ENCODE data around the gene NHEJ1.
A peak's percentile ranks its signal among the peaks of the same experiment; 100 is the strongest.

NHEJ1 gene

DNA sequence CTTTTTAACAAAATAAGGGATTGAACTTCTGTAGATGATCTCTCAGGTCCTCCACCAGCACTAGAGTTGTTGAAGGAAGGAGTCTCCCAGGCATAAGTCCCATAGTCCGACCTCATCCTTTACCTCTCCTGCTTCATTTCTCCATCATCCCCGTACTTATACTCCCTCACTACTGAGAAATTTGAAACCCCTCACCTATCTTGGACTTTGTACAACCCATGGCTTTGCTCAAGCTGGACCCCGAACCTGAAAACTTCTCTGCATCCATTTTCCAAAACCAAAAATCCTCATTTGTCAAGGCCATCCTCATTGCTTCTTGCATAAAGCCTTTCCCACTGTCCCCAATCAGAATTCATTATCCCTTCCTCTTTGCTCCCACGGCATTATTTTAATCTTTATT is 482 bp upstream of the NHEJ1 start:
- peak overlapping the region; percentile 86 for H3K4me3 Mint-ChIP-seq
- no peaks in the 10 kb centered on the region for H3K27me3 Mint-ChIP-seq
- no peak for DNase-seq
- peaks cover 12% of the 10 kb centered on the region for H3K36me3 Mint-ChIP-seq (ENCODE audit: low read depth)
- H3K27ac Mint-ChIP-seq: peak overlapping the region; percentile 95
- H3K4me1 Mint-ChIP-seq: peaks cover 19% of the 10 kb centered on the region
- no peak for ATAC-seq
- no peaks in the 10 kb centered on the region for H3K9me3 Mint-ChIP-seq

DNA sequence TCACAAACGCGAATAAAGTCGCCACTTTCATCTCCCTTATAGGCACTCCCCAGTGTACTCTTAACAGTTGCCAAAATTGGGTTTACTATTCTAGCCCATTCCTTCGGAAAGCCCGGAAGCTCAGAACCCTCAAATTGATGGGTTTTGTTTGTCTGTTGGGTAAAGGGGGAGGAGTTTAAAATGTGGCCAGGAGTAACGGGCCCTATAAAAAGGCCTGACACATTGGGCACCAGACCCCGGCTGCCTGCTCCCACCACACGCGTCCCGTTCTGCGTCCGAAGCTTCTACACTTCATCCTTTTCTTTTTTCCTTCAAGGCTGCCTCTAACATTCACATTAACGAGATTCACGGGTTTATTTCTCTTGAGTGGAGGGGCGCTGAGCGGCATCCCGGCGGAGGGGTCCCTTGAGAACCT is 837 bp downstream of the NHEJ1 start:
- peak overlapping the region; percentile 95 for H3K27ac Mint-ChIP-seq
- no peaks in the 10 kb centered on the region for H3K27me3 Mint-ChIP-seq
- peaks cover 19% of the 10 kb centered on the region for H3K4me1 Mint-ChIP-seq
- DNase-seq (no peak), ATAC-seq (no peak)
- H3K9me3 Mint-ChIP-seq: no peaks in the 10 kb centered on the region
- H3K4me3 Mint-ChIP-seq: peak overlapping the region; percentile 86
- peaks cover 10% of the 10 kb centered on the region for H3K36me3 Mint-ChIP-seq (ENCODE audit: low read depth)

DNA sequence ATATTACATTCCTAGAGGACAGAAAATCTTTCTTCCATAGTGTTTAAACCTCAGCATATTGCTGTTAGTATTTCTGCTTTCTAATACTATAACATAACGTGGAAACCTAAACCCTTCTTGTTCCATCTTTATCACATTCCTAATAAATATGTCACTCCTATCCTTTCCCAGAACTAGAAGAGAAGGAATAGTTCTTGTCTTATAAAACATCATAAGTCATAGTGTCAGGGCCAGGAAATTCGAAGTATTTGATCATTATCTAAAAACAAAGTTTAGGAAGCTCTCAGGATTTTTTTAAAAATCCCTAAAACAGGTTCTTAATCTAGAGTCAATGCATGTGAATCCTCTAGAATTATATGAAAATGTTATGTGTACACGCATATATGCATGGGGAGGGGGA is 2.0 kb downstream of the NHEJ1 start:
- Mint-ChIP-seq H3K4me3 (no peak overlapping the region), H3K27me3 (no peaks in the 10 kb centered on the region), H3K27ac (no peak overlapping the region), H3K36me3 (ENCODE audit: low read depth) (peaks cover 15% of the 10 kb centered on the region), H3K9me3 (no peaks in the 10 kb centered on the region), H3K4me1 (peaks cover 19% of the 10 kb centered on the region)
- DNase-seq (no peak), ATAC-seq (no peak)

DNA sequence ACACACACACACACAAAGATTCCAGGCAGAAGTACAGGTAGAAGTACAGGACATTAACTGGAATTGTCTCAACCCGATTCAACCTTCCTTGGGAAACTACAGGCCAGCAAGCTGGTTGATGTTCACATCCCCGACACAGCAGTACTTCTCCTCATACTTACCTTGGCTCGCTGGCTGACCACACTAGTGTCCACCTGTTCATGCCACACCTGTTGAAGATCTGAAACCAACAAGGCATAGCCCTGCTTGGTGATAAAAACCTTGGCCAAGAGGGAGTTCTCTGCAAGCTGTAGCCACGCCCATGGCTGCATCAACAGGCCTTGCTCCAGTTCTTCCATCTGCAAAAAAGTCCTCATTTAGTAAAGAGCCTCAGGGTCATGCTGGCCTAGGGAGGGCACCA is 2.6 kb downstream of the NHEJ1 start:
- Mint-ChIP-seq H3K9me3 (no peaks in the 10 kb centered on the region), H3K4me3 (no peak overlapping the region), H3K36me3 (ENCODE audit: low read depth) (peaks cover 15% of the 10 kb centered on the region)

DNA sequence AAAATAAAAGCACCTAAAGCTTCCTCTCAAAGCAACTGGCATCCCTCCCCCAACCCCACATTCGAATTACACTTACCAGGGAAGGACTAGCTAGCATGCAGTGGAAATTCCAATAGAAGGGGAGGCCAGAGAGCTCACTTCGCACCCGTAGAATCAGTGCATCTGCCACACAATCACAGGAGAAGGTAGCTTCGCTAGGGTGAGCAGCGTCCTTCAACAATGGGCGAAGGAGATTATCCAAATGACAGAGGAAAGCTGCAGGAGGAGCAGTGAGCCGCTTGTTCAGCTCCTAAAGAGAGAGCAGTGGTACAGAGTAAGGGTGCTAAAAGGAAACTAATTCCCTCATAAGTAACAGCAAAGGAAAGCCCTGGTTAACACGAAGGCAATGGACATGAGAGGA is 3.2 kb downstream of the NHEJ1 start:
- Mint-ChIP-seq H3K36me3 (ENCODE audit: low read depth) (peaks cover 15% of the 10 kb centered on the region), H3K27ac (no peak overlapping the region), H3K4me1 (peaks cover 19% of the 10 kb centered on the region), H3K4me3 (no peak overlapping the region), H3K9me3 (no peaks in the 10 kb centered on the region), H3K27me3 (no peaks in the 10 kb centered on the region)
- DNase-seq (no peak), ATAC-seq (no peak)

More for the DNA sequence above, 2.6 kb downstream of the NHEJ1 start:
- H3K27ac Mint-ChIP-seq: no peak overlapping the region
- ATAC-seq (no peak), DNase-seq (no peak)
- H3K4me1 Mint-ChIP-seq: peaks cover 19% of the 10 kb centered on the region
- H3K27me3 Mint-ChIP-seq: no peaks in the 10 kb centered on the region

DNA sequence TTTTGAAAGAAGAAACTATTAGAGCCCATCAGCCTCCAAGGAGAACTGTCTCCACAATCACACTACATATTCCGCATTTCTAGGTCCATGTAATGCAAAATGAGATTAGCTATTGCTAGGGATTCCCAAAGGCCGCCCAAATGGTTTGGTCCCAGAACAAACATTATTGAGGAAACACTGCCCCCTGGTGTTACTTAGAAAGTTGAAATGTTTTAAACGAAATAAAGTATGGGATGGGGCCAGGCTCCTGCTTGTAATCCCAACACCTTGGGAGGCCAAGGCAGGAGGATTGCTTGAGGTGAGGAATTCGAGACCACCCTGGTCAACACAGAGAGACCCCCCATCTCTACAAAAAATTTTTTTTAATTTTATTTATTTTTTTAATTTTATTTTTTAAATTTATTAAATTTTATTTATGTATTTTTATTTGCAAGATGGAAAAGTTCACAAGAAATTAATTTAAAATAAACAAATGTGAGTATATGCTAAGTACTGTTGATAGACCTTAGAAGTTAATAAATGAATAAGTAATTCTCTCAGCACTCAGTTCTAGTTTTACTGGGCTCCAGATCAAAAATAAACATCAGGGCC is 5.5 kb downstream of the NHEJ1 start:
- Mint-ChIP-seq H3K4me3 (no peak overlapping the region), H3K4me1 (peaks cover 9% of the 10 kb centered on the region), H3K9me3 (no peaks in the 10 kb centered on the region), H3K27me3 (no peaks in the 10 kb centered on the region), H3K36me3 (ENCODE audit: low read depth) (peaks cover 19% of the 10 kb centered on the region), H3K27ac (no peak overlapping the region)
- DNase-seq (peak; percentile 19), ATAC-seq (no peak)

DNA sequence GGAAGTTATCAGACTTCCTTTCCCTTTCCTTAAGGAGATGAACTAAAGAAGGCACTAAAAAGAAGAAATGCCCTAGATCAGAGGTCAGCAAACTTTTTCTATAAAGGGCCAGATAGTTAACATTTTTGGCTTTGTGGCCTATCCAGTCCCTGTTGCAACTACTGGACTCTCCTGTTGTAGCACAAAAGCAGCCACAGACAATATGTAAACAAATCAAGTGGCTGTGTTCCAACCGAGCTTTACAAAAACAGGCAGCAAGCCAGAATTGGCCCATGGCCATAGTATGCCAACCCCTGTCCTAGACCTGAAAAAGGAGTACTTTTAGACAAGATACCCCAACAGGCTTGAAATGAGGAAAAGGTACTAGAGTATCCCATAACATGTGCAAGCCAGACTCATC is 10.9 kb downstream of the NHEJ1 start:
- ATAC-seq: no peak
- Mint-ChIP-seq H3K4me3 (no peak overlapping the region), H3K4me1 (no peaks in the 10 kb centered on the region), H3K9me3 (no peaks in the 10 kb centered on the region), H3K27ac (no peak overlapping the region), H3K27me3 (no peaks in the 10 kb centered on the region), H3K36me3 (ENCODE audit: low read depth) (peaks cover 28% of the 10 kb centered on the region)
- no peak for DNase-seq

DNA sequence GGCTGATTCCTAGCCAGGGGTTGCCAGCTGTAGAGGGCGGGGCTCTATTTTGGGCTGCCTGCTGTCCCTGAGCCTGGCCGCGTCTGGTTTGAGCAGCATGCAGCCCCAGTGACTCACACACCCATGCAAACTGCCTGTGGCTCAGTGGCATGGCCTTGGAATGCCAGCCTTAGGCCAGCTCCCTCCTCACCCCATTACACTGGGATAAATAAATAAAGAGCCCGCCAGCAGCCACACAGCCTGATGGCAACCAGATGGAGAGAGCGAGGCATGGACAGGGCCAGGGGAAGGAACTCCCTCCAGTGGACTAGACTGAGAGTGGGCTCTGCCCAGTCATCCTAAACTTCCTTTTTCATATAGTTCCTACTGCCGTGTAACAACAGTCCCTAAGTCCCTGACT is 18.3 kb downstream of the NHEJ1 start:
- Mint-ChIP-seq H3K27ac (no peak overlapping the region), H3K36me3 (ENCODE audit: low read depth) (peaks cover 28% of the 10 kb centered on the region), H3K27me3 (no peaks in the 10 kb centered on the region), H3K4me3 (no peak overlapping the region), H3K4me1 (no peaks in the 10 kb centered on the region), H3K9me3 (no peaks in the 10 kb centered on the region)
- DNase-seq (no peak), ATAC-seq (no peak)

DNA sequence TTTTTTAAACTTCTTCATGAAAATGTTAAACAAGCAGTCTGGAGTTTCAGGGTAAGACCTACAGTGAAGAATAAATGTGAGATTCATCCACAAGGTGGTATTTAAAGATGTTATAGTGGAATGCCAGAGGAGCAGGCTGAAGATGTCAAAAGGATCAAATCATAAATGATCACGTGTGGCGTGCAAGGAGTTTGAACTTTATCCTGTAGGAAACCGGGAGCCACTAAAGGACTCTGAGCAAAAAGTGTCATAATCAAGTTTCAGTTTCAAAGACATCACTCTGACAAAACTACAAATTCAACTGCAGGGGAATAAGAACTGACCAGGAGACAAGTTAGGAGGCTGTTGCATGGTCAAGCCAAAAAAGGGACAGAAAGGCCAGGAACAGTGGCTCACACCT is 19.9 kb downstream of the NHEJ1 start:
- no peaks in the 10 kb centered on the region for H3K4me1 Mint-ChIP-seq
- H3K36me3 Mint-ChIP-seq (ENCODE audit: low read depth): peaks cover 23% of the 10 kb centered on the region
- H3K4me3 Mint-ChIP-seq: no peak overlapping the region
- ATAC-seq: no peak
- H3K9me3 Mint-ChIP-seq: no peaks in the 10 kb centered on the region
- no peaks in the 10 kb centered on the region for H3K27me3 Mint-ChIP-seq
- no peak overlapping the region for H3K27ac Mint-ChIP-seq
- no peak for DNase-seq

DNA sequence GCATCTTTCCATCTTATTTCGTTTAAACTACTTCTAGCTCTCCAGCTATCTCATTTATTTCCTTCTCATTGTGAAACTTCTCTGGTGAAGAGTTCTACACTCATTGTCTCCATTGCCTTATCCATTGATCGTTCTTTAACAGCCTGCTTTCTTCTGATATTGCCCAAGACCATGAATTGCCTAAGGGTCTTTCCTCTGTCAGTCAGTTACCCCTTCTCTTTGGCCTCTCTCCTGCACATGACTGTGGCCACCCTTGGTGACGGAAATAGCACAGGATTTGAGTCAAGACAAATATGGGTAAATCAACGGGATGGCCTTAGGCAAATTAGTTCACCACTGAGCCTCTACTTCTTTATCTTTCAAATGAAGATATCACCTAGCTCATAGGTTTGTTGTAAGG is 26.6 kb downstream of the NHEJ1 start:
- Mint-ChIP-seq H3K4me1 (peaks cover 6% of the 10 kb centered on the region), H3K27ac (no peak overlapping the region), H3K4me3 (no peak overlapping the region), H3K27me3 (no peaks in the 10 kb centered on the region), H3K9me3 (no peaks in the 10 kb centered on the region), H3K36me3 (ENCODE audit: low read depth) (peaks cover 10% of the 10 kb centered on the region)
- ATAC-seq (no peak), DNase-seq (no peak)

DNA sequence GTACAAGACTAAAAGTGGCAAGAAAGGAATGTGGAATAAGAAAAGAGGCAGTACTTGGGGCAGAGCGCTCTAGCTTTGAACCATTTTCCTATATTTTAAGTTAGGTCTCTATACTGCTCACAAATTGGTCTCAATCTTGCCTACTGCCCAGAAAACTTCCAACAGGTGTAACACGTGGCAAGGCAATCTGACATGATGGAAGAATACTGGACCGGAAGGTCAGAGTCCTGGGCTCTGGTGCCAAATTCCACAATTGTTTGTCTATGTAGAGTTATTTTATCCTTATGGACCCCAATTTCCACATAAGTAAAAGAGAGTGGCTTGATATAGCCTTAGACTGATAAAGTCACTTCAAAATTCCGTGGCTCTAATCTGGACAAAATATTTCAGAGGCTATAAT is 28.9 kb downstream of the NHEJ1 start:
- no peak overlapping the region for H3K27ac Mint-ChIP-seq
- peaks cover 8% of the 10 kb centered on the region for H3K4me1 Mint-ChIP-seq
- no peaks in the 10 kb centered on the region for H3K27me3 Mint-ChIP-seq
- no peaks in the 10 kb centered on the region for H3K9me3 Mint-ChIP-seq
- H3K36me3 Mint-ChIP-seq (ENCODE audit: low read depth): peaks cover 2% of the 10 kb centered on the region
- ATAC-seq (no peak), DNase-seq (no peak)
- H3K4me3 Mint-ChIP-seq: no peak overlapping the region

DNA sequence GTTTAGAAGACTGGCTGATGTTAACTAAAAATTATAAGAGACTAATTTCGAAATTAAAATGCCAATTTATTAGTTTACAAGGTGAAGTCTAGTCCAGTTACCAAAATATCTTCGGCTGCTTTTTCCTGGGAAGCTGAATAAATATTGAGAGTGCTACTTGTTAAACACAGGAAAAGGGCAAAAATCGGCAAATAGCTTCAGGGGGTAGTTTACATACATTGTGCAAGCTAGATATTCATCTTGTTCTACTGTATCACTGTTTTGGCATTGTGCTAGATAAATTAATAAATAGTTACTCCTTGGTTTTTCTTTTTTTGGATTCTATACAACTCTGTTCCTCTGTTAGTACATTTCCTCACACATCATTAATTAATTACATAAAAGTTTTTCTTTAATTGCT is 29.3 kb downstream of the NHEJ1 start:
- ATAC-seq (no peak), DNase-seq (no peak)
- H3K36me3 Mint-ChIP-seq (ENCODE audit: low read depth): peaks cover 2% of the 10 kb centered on the region
- H3K27ac Mint-ChIP-seq: no peak overlapping the region
- H3K27me3 Mint-ChIP-seq: no peaks in the 10 kb centered on the region
- no peaks in the 10 kb centered on the region for H3K9me3 Mint-ChIP-seq
- peaks cover 8% of the 10 kb centered on the region for H3K4me1 Mint-ChIP-seq
- H3K4me3 Mint-ChIP-seq: no peak overlapping the region

DNA sequence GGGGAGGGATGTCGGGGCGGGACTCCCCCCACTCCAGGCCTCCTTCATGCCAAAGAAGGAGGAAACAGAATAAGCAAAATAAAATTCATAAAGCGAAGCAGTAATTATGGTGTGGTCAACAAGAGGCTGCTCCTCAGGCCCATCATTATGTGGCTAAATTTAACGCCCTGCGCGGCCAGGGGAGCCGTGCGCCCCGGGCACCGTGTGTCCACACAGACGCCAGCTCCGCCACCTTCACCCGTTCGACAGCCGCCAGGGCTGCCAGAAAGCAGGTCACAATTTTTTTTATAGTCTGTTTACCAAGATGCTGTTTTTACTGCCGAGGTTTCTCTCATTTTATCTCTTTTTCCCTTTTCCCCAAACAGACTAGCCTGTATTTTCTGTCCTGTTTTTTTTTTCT is 31.0 kb downstream of the NHEJ1 start:
- no peak for ATAC-seq
- Mint-ChIP-seq H3K27me3 (no peaks in the 10 kb centered on the region), H3K4me1 (peaks cover 19% of the 10 kb centered on the region), H3K36me3 (ENCODE audit: low read depth) (peaks cover 2% of the 10 kb centered on the region), H3K4me3 (no peak overlapping the region), H3K27ac (no peak overlapping the region), H3K9me3 (no peaks in the 10 kb centered on the region)
- DNase-seq: no peak

DNA sequence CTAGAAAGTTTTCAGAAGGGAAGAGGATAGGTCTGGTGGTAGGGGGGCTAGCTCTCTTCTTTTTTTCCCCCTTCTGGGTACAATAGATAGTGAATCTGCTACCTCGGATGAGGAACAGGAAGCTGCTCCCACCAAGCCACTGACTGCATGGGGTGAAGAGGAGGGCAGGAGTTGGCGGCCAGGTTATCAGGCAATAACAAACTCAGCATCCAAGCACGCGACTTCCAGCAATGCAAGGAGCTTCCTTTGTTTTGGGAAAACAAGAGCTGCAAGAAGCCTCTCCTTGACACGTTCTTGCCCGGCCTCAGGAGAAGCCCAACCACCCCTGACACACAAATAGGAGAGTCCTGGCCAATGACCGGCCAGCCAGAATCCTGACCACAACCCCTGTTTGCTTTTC is 32.2 kb downstream of the NHEJ1 start:
- Mint-ChIP-seq H3K36me3 (ENCODE audit: low read depth) (peaks cover 2% of the 10 kb centered on the region), H3K27me3 (no peaks in the 10 kb centered on the region), H3K9me3 (no peaks in the 10 kb centered on the region), H3K4me1 (peaks cover 24% of the 10 kb centered on the region), H3K4me3 (no peak overlapping the region), H3K27ac (no peak overlapping the region)
- DNase-seq (no peak), ATAC-seq (no peak)

DNA sequence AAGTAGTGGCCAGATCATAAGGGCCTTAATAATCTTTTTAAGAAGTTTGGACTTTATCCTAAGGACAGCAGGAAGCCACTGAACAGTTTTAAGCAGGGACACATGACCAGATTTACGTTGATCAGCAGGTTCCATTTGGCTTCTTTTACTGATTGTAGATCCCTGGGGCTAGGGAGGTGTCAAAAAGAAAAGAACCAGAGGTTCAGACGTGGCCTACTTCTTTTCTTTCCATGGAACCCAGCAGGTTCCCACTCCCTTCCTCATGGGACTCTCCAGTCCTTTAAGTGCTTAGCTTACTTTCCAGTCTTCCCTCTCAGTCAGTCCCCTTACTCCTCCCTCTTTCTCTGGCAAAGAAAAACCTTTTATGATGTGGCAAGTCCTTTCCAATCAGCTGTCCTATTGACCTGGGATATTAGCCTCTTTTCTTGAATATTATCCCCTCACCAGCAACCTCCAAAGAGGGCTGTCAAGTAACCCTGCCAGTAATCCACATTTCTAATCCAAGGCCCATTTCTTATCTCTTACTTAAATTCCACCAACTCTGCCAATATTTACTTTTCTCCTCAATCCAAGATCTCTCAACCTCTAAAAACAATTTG is 33.5 kb downstream of the NHEJ1 start:
- no peak for DNase-seq
- Mint-ChIP-seq H3K27ac (no peak overlapping the region), H3K4me3 (no peak overlapping the region), H3K4me1 (peaks cover 25% of the 10 kb centered on the region), H3K9me3 (no peaks in the 10 kb centered on the region), H3K27me3 (no peaks in the 10 kb centered on the region), H3K36me3 (ENCODE audit: low read depth) (peaks cover 2% of the 10 kb centered on the region)
- no peak for ATAC-seq

DNA sequence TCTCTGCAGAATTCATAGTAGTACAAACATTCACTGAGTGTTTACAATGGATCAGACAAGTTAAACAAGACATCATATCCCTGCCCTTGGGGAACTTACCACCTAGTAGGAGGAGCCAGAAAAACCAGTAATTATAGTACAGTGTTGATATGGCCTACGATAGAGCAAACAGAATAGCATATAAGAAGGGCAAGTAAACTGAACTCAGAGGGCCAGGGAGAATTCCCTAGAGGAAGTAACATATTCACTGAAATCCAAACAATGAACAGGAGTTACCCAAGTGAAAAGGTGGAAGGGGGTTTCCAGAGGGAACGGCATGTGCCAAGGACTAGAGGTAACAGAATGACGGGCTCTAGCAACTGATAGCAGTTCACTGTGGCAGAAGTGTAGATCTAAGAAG is 34.1 kb downstream of the NHEJ1 start:
- no peak overlapping the region for H3K4me3 Mint-ChIP-seq
- H3K4me1 Mint-ChIP-seq: peaks cover 25% of the 10 kb centered on the region
- H3K27ac Mint-ChIP-seq: no peak overlapping the region
- peaks cover 2% of the 10 kb centered on the region for H3K36me3 Mint-ChIP-seq (ENCODE audit: low read depth)
- DNase-seq: no peak
- H3K9me3 Mint-ChIP-seq: no peaks in the 10 kb centered on the region
- no peak for ATAC-seq
- no peaks in the 10 kb centered on the region for H3K27me3 Mint-ChIP-seq

Measured in activated naive CD8-positive, alpha-beta T cell treated with anti-CD3 and anti-CD28 coated beads, Interleukin-2, amount 50 U/mL, for 24 hours (primary cell).